Neuronal stem cell (in vitro differentiated cells): Measurements from ENCODE around the gene P2RX7.
A peak's percentile ranks its signal among the peaks of the same experiment; 100 is the strongest.

Source experiments
- DNase-seq: peaks from one replicate; pipeline ENCODE4 v3.0.0-alpha.2; 2013; ENCODE audit warnings: low spot score
- H2AFZ ChIP-seq: one replicate; pipeline ENCODE4 v1.6.1; 2013; ENCODE audit warnings: mild to moderate bottlenecking, low read length, inconsistent platforms
- H2AK5ac ChIP-seq: 2 replicates; pipeline ENCODE4 v1.6.1; 2013; ENCODE audit warnings: low read depth, mild to moderate bottlenecking, inconsistent platforms, low read length, moderate library complexity, mixed read lengths
- H2BK120ac ChIP-seq: 2 replicates; pipeline ENCODE4 v1.6.1; 2013; ENCODE audit warnings: low read depth, mild to moderate bottlenecking, inconsistent platforms, low read length, moderate library complexity, mixed read lengths
- H2BK12ac ChIP-seq: one replicate; pipeline ENCODE4 v1.6.1; 2013; ENCODE audit warnings: low read length, inconsistent platforms
- H2BK15ac ChIP-seq: 2 replicates; pipeline ENCODE4 v1.6.1; 2013; ENCODE audit warnings: mild to moderate bottlenecking, low read length, inconsistent platforms, mixed read lengths
- H2BK5ac ChIP-seq: one replicate; pipeline ENCODE4 v1.6.1; 2013; ENCODE audit warnings: inconsistent platforms, mild to moderate bottlenecking, low read length, moderate library complexity
- H3K14ac ChIP-seq: one replicate; pipeline ENCODE4 v1.6.1; 2013; ENCODE audit warnings: low read length, inconsistent platforms
- H3K18ac ChIP-seq: 2 replicates; pipeline ENCODE4 v1.6.1; 2013; ENCODE audit warnings: low read length, inconsistent platforms
- H3K23ac ChIP-seq: 2 replicates; pipeline ENCODE4 v1.6.1; 2013; ENCODE audit warnings: low read depth, mild to moderate bottlenecking, mixed read lengths, low read length, inconsistent platforms; ENCODE audit not compliant: poor library complexity
- H3K27ac ChIP-seq: replicated peaks from 3 replicates; pipeline ENCODE4 v1.5.1; 2013; ENCODE audit warnings: low read length, inconsistent platforms
- H3K27me3 ChIP-seq, 3 experiments: 2 replicates each; pipeline ENCODE4 v1.6.1; 2013; ENCODE audit warnings: low read length in 3 of 3, mild to moderate bottlenecking in 2 of 3, inconsistent platforms in 1 of 3, low read depth in 1 of 3, mixed read lengths in 1 of 3, moderate library complexity in 1 of 3; ENCODE audit not compliant: control insufficient read depth in 3 of 3, insufficient read depth in 3 of 3
- H3K36me3 ChIP-seq, 2 donors: replicated peaks in 1 of 2; 2 replicates each; pipeline ENCODE4 v1.6.1; 2013; ENCODE audit warnings: low read length in 2 of 2; ENCODE audit not compliant: control insufficient read depth in 2 of 2, insufficient read depth in 2 of 2
- H3K4ac ChIP-seq: 2 replicates; pipeline ENCODE4 v1.6.1; 2013; ENCODE audit warnings: inconsistent platforms, mild to moderate bottlenecking, low read length, moderate library complexity
- H3K4me1 ChIP-seq, 2 donors: 1 replicate in 1 of 2; 2 replicates in 1 of 2; pipeline ENCODE4 v1.6.1; 2013; ENCODE audit warnings: low read length in 2 of 2, low read depth in 1 of 2; ENCODE audit not compliant: control insufficient read depth in 2 of 2, insufficient read depth in 1 of 2
- H3K4me2 ChIP-seq: one replicate; pipeline ENCODE4 v1.6.1; 2013; ENCODE audit warnings: mild to moderate bottlenecking, low read length, inconsistent platforms; ENCODE audit not compliant: insufficient read depth, poor library complexity, severe bottlenecking
- H3K4me3 ChIP-seq, 2 donors: 2 replicates each; pipeline ENCODE4 v1.5.1; 2013; ENCODE audit warnings: low read length in 2 of 2, mild to moderate bottlenecking in 2 of 2, inconsistent platforms in 1 of 2, moderate library complexity in 1 of 2
- H3K79me1 ChIP-seq: one replicate; pipeline ENCODE4 v1.6.1; 2013; ENCODE audit warnings: low read depth, mild to moderate bottlenecking, inconsistent platforms, low read length, moderate library complexity
- H3K9ac ChIP-seq: one replicate; pipeline ENCODE4 v1.6.1; 2013; ENCODE audit warnings: mild to moderate bottlenecking, low read depth, low read length, inconsistent platforms; ENCODE audit not compliant: poor library complexity
- H3K9me3 ChIP-seq, 2 donors: replicated peaks in 1 of 2; 2 replicates each; pipeline versions ENCODE3 to v1.6.1; 2013; ENCODE audit warnings: low read length in 2 of 2, mild to moderate bottlenecking in 2 of 2, inconsistent platforms in 1 of 2, low read depth in 1 of 2, mixed read lengths in 1 of 2, moderate library complexity in 1 of 2; ENCODE audit not compliant: control insufficient read depth in 2 of 2, insufficient read depth in 1 of 2
- H4K8ac ChIP-seq: one replicate; pipeline ENCODE4 v1.6.1; 2013; ENCODE audit warnings: low read depth, mild to moderate bottlenecking, inconsistent platforms, low read length, moderate library complexity
- H4K91ac ChIP-seq: one replicate; pipeline ENCODE4 v1.6.1; 2013; ENCODE audit warnings: low read length, low read depth, mild to moderate bottlenecking, inconsistent platforms; ENCODE audit not compliant: poor library complexity
- WGBS, 2 donors: extraction: QIAGEN DNeasy Blood & Tissue Kit; methylation state at CpG; one replicate each; pipeline ENCODE4 v1.1.7; 2013; ENCODE audit warnings: missing lambda C conversion rate in 2 of 2, mixed read lengths in 1 of 2; ENCODE audit not compliant: insufficient read length in 2 of 2, insufficient replicate concordance in 1 of 2; ENCODE audit errors: extremely low coverage in 2 of 2; 5-methylcytosine and 5-hydroxymethylcytosine counted together

The P2RX7 gene

DNA sequence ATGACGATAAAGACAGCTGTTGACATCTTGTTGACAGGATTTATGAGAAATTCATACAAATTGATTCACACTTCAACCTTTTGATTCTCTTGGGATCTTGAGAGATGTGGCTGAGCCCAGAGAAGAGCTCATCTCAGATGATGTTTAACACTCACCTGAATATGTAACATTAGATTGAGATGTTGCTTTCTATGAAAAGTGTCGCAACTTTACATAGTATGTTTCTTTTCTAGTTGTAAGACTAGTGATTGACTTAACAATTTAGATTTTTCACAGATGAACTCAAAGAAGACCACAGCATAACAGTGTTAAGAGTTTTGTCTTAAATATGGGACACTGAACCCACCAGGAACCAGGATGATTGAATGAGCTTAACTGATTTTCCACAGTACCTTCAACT lies 40.6 kb upstream of the P2RX7 start:
- WGBS, 2 donors = no CpG with 5 or more reads among the region's 2 CpGs
- Histone ChIP-seq H3K9me3 (no peaks in the 10 kb centered on the region), H3K9ac (no peak overlapping the region), H3K4me3 (no peak overlapping the region), H2BK5ac (no peak overlapping the region), H2BK120ac (no peak overlapping the region), H3K18ac (no peak overlapping the region), H3K27me3 (peaks cover 0 to 18% (median 0%) of the 10 kb centered on the region in 3 experiments), H3K23ac (no peak overlapping the region), H3K27ac (no peak overlapping the region), H2AK5ac (no peak overlapping the region), H3K14ac (no peak overlapping the region), H3K79me1 (no peaks in the 10 kb centered on the region), H3K4me1 (peaks cover 6 to 12% of the 10 kb centered on the region in 2 donors), H4K8ac (no peak overlapping the region), H2BK15ac (no peak overlapping the region), H2AFZ (no peak overlapping the region), H3K36me3 (no peaks in the 10 kb centered on the region), H2BK12ac (no peak overlapping the region), H3K4me2 (no peak overlapping the region), H3K4ac (no peak overlapping the region), H4K91ac (no peak overlapping the region)
- no peak for DNase-seq

- no peak overlapping the region for H2BK12ac ChIP-seq
- DNase-seq = no peak
- H3K9me3 ChIP-seq = no peaks in the 10 kb centered on the region
- no peak overlapping the region for H3K18ac ChIP-seq
- no peaks in the 10 kb centered on the region for H3K36me3 ChIP-seq
- no peak overlapping the region for H2AK5ac ChIP-seq
- H3K27me3 ChIP-seq = peaks cover 0 to 12% (median 0%) of the 10 kb centered on the region in 3 experiments
- no peak overlapping the region for H3K4ac ChIP-seq
- no peaks in the 10 kb centered on the region for H3K79me1 ChIP-seq
- H3K23ac ChIP-seq = no peak overlapping the region
- no peak overlapping the region for H3K9ac ChIP-seq
- H2BK120ac ChIP-seq = no peak overlapping the region
- H3K4me3 ChIP-seq = no peak overlapping the region
- H3K14ac ChIP-seq = peak overlapping the region; percentile 49
- H4K91ac ChIP-seq = no peak overlapping the region
- no peak overlapping the region for H2BK15ac ChIP-seq
- WGBS, 2 donors = no CpG with 5 or more reads among the region's 31 CpGs
- peaks cover 6 to 12% of the 10 kb centered on the region in 2 donors for H3K4me1 ChIP-seq
- no peak overlapping the region for H3K4me2 ChIP-seq
- no peak overlapping the region for H4K8ac ChIP-seq
- H2BK5ac ChIP-seq = no peak overlapping the region
- H3K27ac ChIP-seq = no peak overlapping the region
- H2AFZ ChIP-seq = no peak overlapping the region
These were observed 39.2 kb upstream of the P2RX7 start for GRCh38 chr12:121093487-121093891.

DNA sequence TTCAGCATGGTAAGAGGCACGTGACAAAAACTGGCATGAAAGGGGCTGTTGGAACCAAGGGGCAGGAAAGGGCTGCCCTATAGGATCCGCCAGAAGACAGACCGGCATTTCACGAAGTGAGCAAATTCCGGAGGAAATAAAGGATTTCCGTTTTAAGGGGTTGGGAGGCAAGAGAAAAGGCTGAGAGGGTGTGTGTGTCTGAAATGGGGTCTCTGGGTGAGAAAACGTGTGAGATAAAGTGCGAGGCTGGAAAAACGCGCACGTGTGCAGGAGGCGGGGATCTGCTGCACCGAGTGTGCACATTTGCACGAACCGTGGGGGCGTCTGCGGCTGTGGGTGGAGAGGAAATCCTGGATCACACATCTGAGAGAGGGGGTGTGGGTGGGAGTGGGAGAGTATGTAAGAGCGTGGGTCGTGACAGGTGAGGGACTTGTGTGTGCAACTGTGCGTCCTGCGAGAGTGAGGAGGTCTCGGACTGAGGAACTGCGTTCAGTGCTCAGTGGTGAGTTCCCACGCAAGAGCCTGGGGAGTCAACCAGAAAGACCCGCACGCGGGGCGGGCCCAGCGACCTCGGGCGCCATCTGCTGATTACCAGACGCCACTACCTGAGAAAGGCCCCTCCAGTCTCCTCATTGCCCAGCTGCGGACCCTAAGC lies 37.0 kb upstream of the P2RX7 start:
- Histone ChIP-seq H3K4me3 (peak overlapping the region; percentile 17 to 68), H2BK12ac (peak overlapping the region; percentile 35), H3K27ac (no peak overlapping the region), H3K4me2 (peak overlapping the region; percentile 76), H3K4ac (no peak overlapping the region), H2AK5ac (no peak overlapping the region), H3K36me3 (no peaks in the 10 kb centered on the region), H3K14ac (peak overlapping the region; percentile 47), H2BK5ac (no peak overlapping the region), H3K23ac (peak overlapping the region; percentile 83), H2BK120ac (no peak overlapping the region), H3K4me1 (peaks cover 6 to 10% of the 10 kb centered on the region in 2 donors), H2AFZ (peak overlapping the region; percentile 75), H3K9ac (peak overlapping the region; percentile 83), H3K79me1 (no peaks in the 10 kb centered on the region), H3K9me3 (no peaks in the 10 kb centered on the region), H2BK15ac (no peak overlapping the region), H3K18ac (peak overlapping the region; percentile 86), H3K27me3 (peaks cover 0 to 7% (median 0%) of the 10 kb centered on the region in 3 experiments), H4K91ac (no peak overlapping the region), H4K8ac (peak overlapping the region; percentile 99)
- DNase-seq = peak; percentile 67
- WGBS, 2 donors = no CpG with 5 or more reads among the region's 33 CpGs

DNA sequence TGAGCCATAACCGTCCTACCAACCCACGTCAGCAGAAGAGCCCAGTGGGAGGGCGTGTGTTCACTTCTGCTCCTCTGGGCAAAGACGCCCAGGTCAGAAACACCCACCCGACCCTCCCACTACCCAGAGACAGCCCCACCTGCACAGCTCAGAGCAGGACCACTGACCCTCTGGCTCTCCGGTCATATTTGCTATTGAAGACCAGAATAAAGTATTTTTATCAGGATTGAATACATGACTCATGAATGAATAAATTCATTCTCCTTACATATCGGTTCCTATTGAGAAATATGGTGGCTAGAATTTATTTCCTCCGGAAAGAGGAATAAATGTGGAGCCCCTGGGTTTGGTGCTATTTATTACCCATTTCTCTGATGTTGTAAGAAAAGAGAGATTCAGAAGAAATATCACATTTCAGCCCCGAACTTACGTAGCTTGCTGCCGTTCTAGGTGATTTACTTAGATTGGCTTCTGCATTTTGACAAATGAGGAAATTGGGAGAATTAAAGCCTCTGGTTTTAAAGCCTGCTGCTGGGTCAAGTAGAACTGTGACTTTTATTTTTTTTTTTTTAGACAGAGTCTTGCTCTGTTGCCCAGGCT lies 36.4 kb upstream of the P2RX7 start:
- Histone ChIP-seq H2BK12ac (no peak overlapping the region), H3K9ac (no peak overlapping the region), H2AK5ac (no peak overlapping the region), H3K9me3 (no peaks in the 10 kb centered on the region), H3K27me3 (peaks cover 0 to 7% (median 0%) of the 10 kb centered on the region in 3 experiments), H4K8ac (no peak overlapping the region), H3K36me3 (no peaks in the 10 kb centered on the region), H3K27ac (no peak overlapping the region), H2BK120ac (no peak overlapping the region), H2AFZ (peak overlapping the region; percentile 75), H3K4me3 (no peak overlapping the region), H3K23ac (peak overlapping the region; percentile 83), H3K79me1 (no peaks in the 10 kb centered on the region), H3K14ac (no peak overlapping the region), H3K4ac (no peak overlapping the region), H3K4me2 (peak overlapping the region; percentile 76), H3K18ac (no peak overlapping the region), H2BK15ac (no peak overlapping the region), H2BK5ac (no peak overlapping the region), H3K4me1 (peaks cover 4 to 6% of the 10 kb centered on the region in 2 donors), H4K91ac (no peak overlapping the region)
- no CpG with 5 or more reads among the region's 11 CpGs for WGBS, 2 donors
- DNase-seq = no peak
